HCT116 (cell line): Measurements from ENCODE around the gene MRPL11. TPM values are rescaled to one million over a fixed set of nuclear protein-coding genes. Genes with fewer than 3 reads are reported as not detected.
A peak's percentile ranks its signal among the peaks of the same experiment; 100 is the strongest.

ENCODE experiments used
- ATAC-seq: fragments of 200-7000 bp; cut with Tn5 transposase; 2 replicates; pipeline ENCODE4 v1.9.1; 2020; ENCODE audit warnings: mild to moderate bottlenecking, moderate library complexity
- BruUV-seq: library from RNA; stranded (reverse); fragments of 400-500 nt; replicated peaks from 2 replicates; lab custom pipeline; 2021; lab: Mats Ljungman, UMichigan
- CTCF ChIA-PET: fragments of 300-600 bp; sonication (Branson Sonifier 250); formaldehyde crosslinking; loops from one replicate; lab custom pipeline; 2021; ENCODE audit warnings: antibody characterized with exemption; lab: Charles Lee
- POLR2A ChIA-PET: fragments of 300-600, 350-600 bp; sonication (Branson Sonifier 250); formaldehyde crosslinking; loops from one replicate; lab custom pipeline; 2021; ENCODE audit warnings: antibody characterized with exemption; lab: Charles Lee
- RAD21 ChIA-PET, 2 experiments: fragments of 300-600 bp; sonication (Branson Sonifier 250); formaldehyde crosslinking; loops; one replicate each; lab custom pipeline; 2023; ENCODE audit warnings: low total read pairs in 2 of 2; ENCODE audit not compliant: uncharacterized antibody in 2 of 2, unreplicated experiment in 2 of 2, low non-redundant PET in 1 of 2; lab: Charles Lee
- DNase-seq: peaks from one replicate; pipeline ENCODE4 v3.0.0-alpha.2; 2010; ENCODE audit warnings: low read depth, low spot score
- H2AFZ ChIP-seq: fragments of 200-600 bp; shearing (Covaris generic), sonication (generic); 2 replicates; pipeline ENCODE4 v1.6.1; 2017; ENCODE audit warnings: low read depth, mixed run types, mixed read lengths, antibody characterized with exemption, low read length; ENCODE audit not compliant: poor library complexity, severe bottlenecking
- H3K27ac ChIP-seq: 2 replicates; pipeline ENCODE4 v1.5.1; 2012; ENCODE audit warnings: low read depth, low read length
- H3K27me3 ChIP-seq: fragments of 200-600 bp; sonication (generic); 2 replicates; pipeline ENCODE4 v1.6.1; 2016; ENCODE audit warnings: mixed run types, low read length, mixed read lengths; ENCODE audit not compliant: insufficient read depth
- H3K36me3 ChIP-seq, 2 experiments: fragments of 200-500 bp in 1 of 2; fragments of 200-600 bp in 1 of 2; sonication (Bioruptor generic) in 1 of 2; sonication (generic) in 1 of 2; 2 replicates each; pipeline versions ENCODE4 v1.5.1 to v1.6.1; 2014 to 2016; ENCODE audit warnings: low read length in 2 of 2, inconsistent platforms in 1 of 2, mixed read lengths in 1 of 2, mixed run types in 1 of 2; ENCODE audit not compliant: insufficient read depth in 2 of 2, control insufficient read depth in 1 of 2
- H3K4me1 ChIP-seq, 2 experiments: fragments of 200-600 bp in 1 of 2; sonication (generic) in 1 of 2; 2 replicates each; pipeline versions ENCODE4 v1.5.1 to v1.6.1; 2012 to 2017; ENCODE audit warnings: low read length in 2 of 2, inconsistent platforms in 1 of 2, mild to moderate bottlenecking in 1 of 2, mixed read lengths in 1 of 2, mixed run types in 1 of 2, moderate library complexity in 1 of 2; ENCODE audit not compliant: insufficient read depth in 2 of 2, control insufficient read depth in 1 of 2
- H3K4me2 ChIP-seq: fragments of 200-600 bp; sonication (generic); 2 replicates; pipeline ENCODE4 v1.6.1; 2017; ENCODE audit warnings: mixed run types, low read length, mixed read lengths
- H3K4me3 ChIP-seq, 2 experiments: fragments of 200-600 bp in 1 of 2; sonication (generic) in 1 of 2; replicated peaks in 1 of 2; 2 replicates each; pipeline ENCODE4 v1.5.1; 2011 to 2016; ENCODE audit warnings: low read length in 2 of 2, control low read depth in 1 of 2, low read depth in 1 of 2, mild to moderate bottlenecking in 1 of 2, mixed read lengths in 1 of 2, mixed run types in 1 of 2
- H3K79me2 ChIP-seq: fragments of 200-600 bp; sonication (generic); 2 replicates; pipeline ENCODE4 v1.6.1; 2017; ENCODE audit warnings: mild to moderate bottlenecking, mixed run types, low read length, moderate library complexity, mixed read lengths; ENCODE audit not compliant: insufficient read depth
- H3K9ac ChIP-seq: fragments of 200-600 bp; sonication (generic); 2 replicates; pipeline ENCODE4 v1.6.1; 2016; ENCODE audit warnings: low read length, mixed read lengths
- H3K9me2 ChIP-seq: fragments of 200-600 bp; sonication (generic), shearing (Covaris generic); 2 replicates; pipeline ENCODE4 v1.6.1; 2017; ENCODE audit warnings: mixed run types, mild to moderate bottlenecking, moderate library complexity; ENCODE audit not compliant: insufficient read depth
- H3K9me3 ChIP-seq, 2 experiments: fragments of 200-500 bp in 1 of 2; fragments of 200-600 bp in 1 of 2; sonication (Bioruptor generic) in 1 of 2; sonication (generic) in 1 of 2; 2 replicates each; pipeline ENCODE4 v1.6.1; 2014 to 2017; ENCODE audit warnings: low read length in 2 of 2, mixed read lengths in 2 of 2, inconsistent platforms in 1 of 2, low read depth in 1 of 2, mild to moderate bottlenecking in 1 of 2, mixed run types in 1 of 2, moderate library complexity in 1 of 2; ENCODE audit not compliant: control insufficient read depth in 1 of 2, insufficient read depth in 1 of 2
- H4K20me1 ChIP-seq: fragments of 200-600 bp; sonication (generic), shearing (Covaris generic); 2 replicates; pipeline ENCODE4 v1.6.1; 2017; ENCODE audit warnings: mixed run types, mild to moderate bottlenecking, moderate library complexity; ENCODE audit not compliant: insufficient read depth
- ATF3 ChIP-seq: IDR thresholded peaks from 2 replicates; pipeline ENCODE4 v1.6.1; 2012
- CEBPB ChIP-seq: IDR thresholded peaks from 2 replicates; pipeline ENCODE4 v1.6.1; 2012; ENCODE audit warnings: low read depth
- EZH2 ChIP-seq: fragments of 200-600 bp; sonication (generic); IDR thresholded peaks from 2 replicates; pipeline ENCODE4 v1.6.1; 2017; ENCODE audit warnings: antibody characterized with exemption, mixed run types
- EZH2phosphoT487 ChIP-seq: fragments of 200-600 bp; IDR thresholded peaks from 2 replicates; pipeline ENCODE4 v1.6.1; 2018; ENCODE audit warnings: antibody characterized with exemption, borderline replicate concordance
- POLR2A ChIP-seq: IDR thresholded peaks from 2 replicates; pipeline ENCODE4 v1.7.0; 2011; ENCODE audit warnings: borderline replicate concordance; ENCODE audit not compliant: insufficient read depth, insufficient read length; ENCODE audit errors: extremely low read depth
- POLR2AphosphoS5 ChIP-seq: IDR thresholded peaks from 2 replicates; pipeline ENCODE4 v1.6.1; 2011; ENCODE audit warnings: mild to moderate bottlenecking, low read depth, low read length, moderate library complexity
- SRF ChIP-seq: IDR thresholded peaks from 2 replicates; pipeline ENCODE4 v1.6.1; 2012; ENCODE audit warnings: low read depth
- TCF7L2 ChIP-seq: IDR thresholded peaks from 2 replicates; pipeline ENCODE4 v1.7.0; 2011; ENCODE audit warnings: borderline replicate concordance, inconsistent platforms; ENCODE audit not compliant: insufficient read depth, insufficient read length; ENCODE audit errors: extremely low read depth
- YY1 ChIP-seq: IDR thresholded peaks from 2 replicates; pipeline ENCODE4 v1.6.1; 2011; ENCODE audit warnings: low read length, low read depth, moderate library complexity, mild to moderate bottlenecking; ENCODE audit not compliant: insufficient replicate concordance; ENCODE audit errors: extremely low read depth
- ZFX ChIP-seq: fragments of 450-650 bp; IDR thresholded peaks from 2 replicates; pipeline ENCODE4 v1.6.1; 2017
- intact Hi-C: fragments of 100-400 bp; cut with micrococcal nuclease; formaldehyde crosslinking; loops from 2 replicates; pipeline ENCODE4 v1.10.0; 2022
- total RNA-seq: library from RNA; stranded (reverse); gene quantifications from one replicate; pipeline ENCODE4 v1.2.1, GENCODE V29; 2021; ENCODE audit not compliant: unreplicated experiment

Gene MRPL11
- total RNA-seq, 1 experiment from 2014 or later = 126 TPM

- intact Hi-C loops = loop anchor here (1.0 kb wide), 1 partner anchor 198 kb away; no protein-coding TSS in a partner anchor
Observed at GRCh38 chr11:66480117-66480938, 41.7 kb upstream of the MRPL11 start, which contains the start of gene DPP3. DPP3 (plus strand) TSS chr11:66480434; CDS start chr11:66482201, 1,767 bp downstream.

More at GRCh38 chr11:66480117-66480938, 41.7 kb upstream of the MRPL11 start, which contains the start of gene DPP3:
- TF ChIP-seq POLR2A = peak; percentile 66
- TF ChIP-seq YY1 = peak; percentile 21
- TF ChIP-seq ZFX = peak; percentile 100
- no peak for TF ChIP-seq ATF3
- TF ChIP-seq EZH2phosphoT487 = no peak
- peak; percentile 56 for TF ChIP-seq TCF7L2
- no peak for TF ChIP-seq EZH2
- TF ChIP-seq SRF = no peak
- no peak for TF ChIP-seq CEBPB
- peak; percentile 84 for TF ChIP-seq POLR2AphosphoS5
- Histone ChIP-seq H4K20me1 (no peaks in the 10 kb centered on the region), H3K27ac (peak within 1 kb of the TSS; percentile 79), H3K9me3 (no peaks in the 10 kb centered on the region), H3K36me3 (0 out of 4 replicates have a peak, but pooled peaks cover 0 to 3% of the 10 kb centered on the region in 2 experiments), H3K4me1 (peaks cover 8 to 17% of the 10 kb centered on the region in 2 experiments; a peak in 1 of 4 replicates), H2AFZ (no peak within 1 kb of the TSS), H3K4me2 (peak within 1 kb of the TSS; percentile 89), H3K27me3 (no peaks in the 10 kb centered on the region), H3K4me3 (peak within 1 kb of the TSS; percentile 86 to 88), H3K9ac (peak within 1 kb of the TSS; percentile 95), H3K79me2 (peaks cover 6% of the 10 kb centered on the region; the same call in 1 of the 2 replicates), H3K9me2 (no peaks in the 10 kb centered on the region)
- RAD21 ChIA-PET = interaction anchor here (0.9 to 1.0 kb wide), 2 partner anchors 41 to 198 kb away, joined by 4 to 5 read pairs; partner anchors contain the start of gene MRPL11 (in 1 of the 2)
- POLR2A ChIA-PET = interaction anchor here (0.5 to 2.9 kb wide), 15 partner anchors 11 to 402 kb away, joined by 3 to 17 read pairs (median 4); partner anchors contain the start of genes BBS1, MRPL11, PELI3 and RBM14
- TSS peak; percentile 50 for BruUV-seq
- DNase-seq (peak; percentile 91), ATAC-seq (peak; percentile 90)
- CTCF ChIA-PET = interaction anchor here (0.6 to 1.5 kb wide), 11 partner anchors 11 to 198 kb away, joined by 3 to 16 read pairs (median 6); partner anchors contain the start of genes MRPL11, PELI3 and RBM4B
